ENCODE data around the gene HPCAL4. TPM values are rescaled to one million over a fixed set of nuclear protein-coding genes. Genes with fewer than 3 reads are reported as not detected.

HPCAL4 gene
- total RNA-seq, 2 donors from 2014 or later: 0.07 to 0.16 TPM

DNA sequence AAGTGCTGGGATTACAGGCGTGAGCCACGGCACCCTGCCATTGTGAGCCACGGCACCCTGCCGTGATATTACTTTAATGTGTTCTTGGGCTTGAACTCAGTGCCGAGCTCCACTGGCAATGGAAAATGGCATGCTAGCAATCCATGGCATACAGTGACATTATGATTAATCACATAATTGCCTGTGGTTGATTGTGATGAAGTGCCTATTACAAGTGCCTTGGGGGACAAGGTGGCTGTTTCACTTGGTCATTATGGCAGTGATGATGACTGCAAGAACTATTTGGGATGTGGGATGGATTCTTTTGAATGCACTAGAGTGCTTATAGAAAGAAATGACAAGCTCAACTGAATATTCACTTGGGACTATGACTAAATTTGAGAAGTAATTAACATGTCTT, 22.3 kb upstream of the HPCAL4 start:
- intact Hi-C loops (cut with DNase I): loop anchor here (10.0 kb wide), 1 partner anchor 619 kb away; no protein-coding TSS in a partner anchor
- no peak for DNase-seq

GRCh38 chr1:39711966-39712340, 20.7 kb upstream of the HPCAL4 start:
- Histone ChIP-seq H3K27me3 (peaks cover 2% of the 10 kb centered on the region), H3K27ac (no peak overlapping the region), H3K4me1 (no peaks in the 10 kb centered on the region), H3K4me3 (no peak overlapping the region), H3K9me3 (no peaks in the 10 kb centered on the region), H3K9ac (ENCODE audit: low read depth in 2 of 2, low read length in 2 of 2) (no peak overlapping the region), H3K36me3 (no peaks in the 10 kb centered on the region)
- no peak for DNase-seq
- intact Hi-C loops (cut with DNase I): loop anchor here (10.0 kb wide), 1 partner anchor 617 kb away; no protein-coding TSS in a partner anchor
- TF ChIP-seq, protein P1, sequence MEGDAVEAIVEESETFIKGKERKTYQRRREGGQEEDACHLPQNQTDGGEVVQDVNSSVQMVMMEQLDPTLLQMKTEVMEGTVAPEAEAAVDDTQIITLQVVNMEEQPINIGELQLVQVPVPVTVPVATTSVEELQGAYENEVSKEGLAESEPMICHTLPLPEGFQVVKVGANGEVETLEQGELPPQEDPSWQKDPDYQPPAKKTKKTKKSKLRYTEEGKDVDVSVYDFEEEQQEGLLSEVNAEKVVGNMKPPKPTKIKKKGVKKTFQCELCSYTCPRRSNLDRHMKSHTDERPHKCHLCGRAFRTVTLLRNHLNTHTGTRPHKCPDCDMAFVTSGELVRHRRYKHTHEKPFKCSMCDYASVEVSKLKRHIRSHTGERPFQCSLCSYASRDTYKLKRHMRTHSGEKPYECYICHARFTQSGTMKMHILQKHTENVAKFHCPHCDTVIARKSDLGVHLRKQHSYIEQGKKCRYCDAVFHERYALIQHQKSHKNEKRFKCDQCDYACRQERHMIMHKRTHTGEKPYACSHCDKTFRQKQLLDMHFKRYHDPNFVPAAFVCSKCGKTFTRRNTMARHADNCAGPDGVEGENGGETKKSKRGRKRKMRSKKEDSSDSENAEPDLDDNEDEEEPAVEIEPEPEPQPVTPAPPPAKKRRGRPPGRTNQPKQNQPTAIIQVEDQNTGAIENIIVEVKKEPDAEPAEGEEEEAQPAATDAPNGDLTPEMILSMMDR (IDR thresholded peaks at IDR 0.05): no peak

More for the DNA sequence above, 22.3 kb upstream of the HPCAL4 start:
- Histone ChIP-seq H3K4me3 (no peak overlapping the region), H3K27me3 (peaks cover 4% of the 10 kb centered on the region), H3K36me3 (no peaks in the 10 kb centered on the region), H3K9ac (ENCODE audit: low read depth in 2 of 2, low read length in 2 of 2) (no peak overlapping the region), H3K9me3 (no peaks in the 10 kb centered on the region), H3K27ac (no peak overlapping the region), H3K4me1 (no peaks in the 10 kb centered on the region)
- TF ChIP-seq, protein P1 (IDR thresholded peaks at IDR 0.05): no peak

- no peak for DNase-seq
- intact Hi-C loops (cut with DNase I): loop anchor here (10.0 kb wide), 1 partner anchor 617 kb away; no protein-coding TSS in a partner anchor
Observed at GRCh38 chr1:39711104-39711965, 20.1 kb upstream of the HPCAL4 start.

DNA sequence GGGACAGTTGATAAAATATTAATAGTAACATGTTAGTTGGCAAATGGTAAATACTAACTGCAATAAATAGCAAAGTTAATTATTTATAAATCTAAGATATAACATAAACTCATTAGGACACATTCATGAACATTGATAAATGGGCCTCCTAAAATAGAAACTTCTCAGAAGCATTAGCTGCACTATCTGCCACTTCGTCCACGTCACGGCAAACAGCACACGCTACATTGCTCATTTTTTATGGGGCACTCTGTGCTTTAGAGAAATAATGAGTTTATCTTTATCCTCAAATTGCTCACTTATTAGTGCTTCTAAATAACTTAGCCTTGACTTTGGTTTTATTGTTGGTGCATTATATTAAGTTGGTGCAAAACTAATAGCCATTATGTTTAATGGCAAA, 16.3 kb upstream of the HPCAL4 start:
- Histone ChIP-seq H3K4me1 (no peaks in the 10 kb centered on the region), H3K4me3 (no peak overlapping the region), H3K27me3 (no peaks in the 10 kb centered on the region), H3K27ac (no peak overlapping the region), H3K9me3 (no peaks in the 10 kb centered on the region), H3K36me3 (no peaks in the 10 kb centered on the region), H3K9ac (ENCODE audit: low read depth in 2 of 2, low read length in 2 of 2) (no peak overlapping the region)
- no peak for DNase-seq
- TF ChIP-seq, protein P1 (IDR thresholded peaks at IDR 0.05): no peak
- intact Hi-C loops (cut with DNase I): no loop called here

More at GRCh38 chr1:39711104-39711965, 20.1 kb upstream of the HPCAL4 start:
- no peaks in the 10 kb centered on the region for H3K27me3 ChIP-seq
- H3K36me3 ChIP-seq: no peaks in the 10 kb centered on the region
- no peak overlapping the region for H3K4me3 ChIP-seq
- no peaks in the 10 kb centered on the region for H3K4me1 ChIP-seq
- no peak overlapping the region for H3K9ac ChIP-seq (ENCODE audit: low read depth in 2 of 2, low read length in 2 of 2)
- H3K27ac ChIP-seq: no peak overlapping the region
- no peaks in the 10 kb centered on the region for H3K9me3 ChIP-seq
- TF ChIP-seq, protein P1 (IDR thresholded peaks at IDR 0.05): no peak

DNA sequence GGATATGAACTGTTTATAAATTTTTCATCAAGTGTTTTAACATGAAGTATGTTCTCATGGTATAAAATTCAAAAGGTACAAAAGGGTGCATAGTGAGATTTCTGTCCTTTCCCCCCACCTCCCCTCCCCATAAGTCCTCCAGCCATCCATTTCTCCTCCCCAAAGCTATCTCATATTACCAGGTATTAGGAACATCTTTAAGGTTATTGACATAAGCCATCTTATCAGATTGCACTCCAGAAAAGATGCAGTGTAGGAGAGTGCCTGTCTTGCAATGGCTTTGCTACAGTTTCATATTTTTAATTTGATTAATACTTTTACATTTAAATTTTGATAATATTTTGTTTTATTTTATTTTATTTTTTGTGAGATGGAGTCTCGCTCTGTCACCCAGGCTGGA, 13.5 kb upstream of the HPCAL4 start:
- no peak overlapping the region for H3K9ac ChIP-seq (ENCODE audit: low read depth in 2 of 2, low read length in 2 of 2)
- H3K27ac ChIP-seq: no peak overlapping the region
- H3K4me1 ChIP-seq: no peaks in the 10 kb centered on the region
- DNase-seq: no peak
- H3K36me3 ChIP-seq: no peaks in the 10 kb centered on the region
- H3K9me3 ChIP-seq: no peaks in the 10 kb centered on the region
- H3K4me3 ChIP-seq: no peak overlapping the region
- intact Hi-C loops (cut with DNase I): no loop called here
- H3K27me3 ChIP-seq: no peaks in the 10 kb centered on the region
- TF ChIP-seq, protein P1 (IDR thresholded peaks at IDR 0.05): no peak
